ENCODE data around the gene LGR4. TPM values are rescaled to one million over a fixed set of nuclear protein-coding genes. Genes with fewer than 3 reads are reported as not detected.

LGR4 gene
- total RNA-seq, 1 donor from 2014 or later, result 51.5 TPM

- TF ChIP-seq CTCF (conservative IDR thresholded peaks at IDR 0.05), result no peak
- peaks cover 65% of the 10 kb centered on the region for H3K4me1 Mint-ChIP-seq
Measured at GRCh38 chr11:27440090-27440489, 32.5 kb downstream of the LGR4 start.

GRCh38 chr11:27438595-27438981, 34.0 kb downstream of the LGR4 start:
- H3K4me1 Mint-ChIP-seq, result peaks cover 61% of the 10 kb centered on the region
- no peak for DNase-seq (ENCODE audit: low read depth, low spot score)
- H3K4me3 Mint-ChIP-seq, result no peak overlapping the region
- peaks cover 5% of the 10 kb centered on the region for H3K36me3 Mint-ChIP-seq (ENCODE audit: low read depth)
- no peak for TF ChIP-seq CTCF (conservative IDR thresholded peaks at IDR 0.05)
- peak overlapping the region; percentile 52 for H3K27ac Mint-ChIP-seq (ENCODE audit: unreplicated experiment)
- peaks cover 2% of the 10 kb centered on the region for H3K27me3 Mint-ChIP-seq (ENCODE audit: low read depth)
- H3K9me3 Mint-ChIP-seq, result peaks cover 3% of the 10 kb centered on the region

More at GRCh38 chr11:27440090-27440489, 32.5 kb downstream of the LGR4 start:
- DNase-seq (ENCODE audit: low read depth, low spot score), result no peak
- no peak overlapping the region for H3K4me3 Mint-ChIP-seq
- H3K27ac Mint-ChIP-seq (ENCODE audit: unreplicated experiment), result no peak overlapping the region
- H3K27me3 Mint-ChIP-seq (ENCODE audit: low read depth), result peaks cover 2% of the 10 kb centered on the region
- H3K36me3 Mint-ChIP-seq (ENCODE audit: low read depth), result peaks cover 5% of the 10 kb centered on the region
- peaks cover 3% of the 10 kb centered on the region for H3K9me3 Mint-ChIP-seq

DNA sequence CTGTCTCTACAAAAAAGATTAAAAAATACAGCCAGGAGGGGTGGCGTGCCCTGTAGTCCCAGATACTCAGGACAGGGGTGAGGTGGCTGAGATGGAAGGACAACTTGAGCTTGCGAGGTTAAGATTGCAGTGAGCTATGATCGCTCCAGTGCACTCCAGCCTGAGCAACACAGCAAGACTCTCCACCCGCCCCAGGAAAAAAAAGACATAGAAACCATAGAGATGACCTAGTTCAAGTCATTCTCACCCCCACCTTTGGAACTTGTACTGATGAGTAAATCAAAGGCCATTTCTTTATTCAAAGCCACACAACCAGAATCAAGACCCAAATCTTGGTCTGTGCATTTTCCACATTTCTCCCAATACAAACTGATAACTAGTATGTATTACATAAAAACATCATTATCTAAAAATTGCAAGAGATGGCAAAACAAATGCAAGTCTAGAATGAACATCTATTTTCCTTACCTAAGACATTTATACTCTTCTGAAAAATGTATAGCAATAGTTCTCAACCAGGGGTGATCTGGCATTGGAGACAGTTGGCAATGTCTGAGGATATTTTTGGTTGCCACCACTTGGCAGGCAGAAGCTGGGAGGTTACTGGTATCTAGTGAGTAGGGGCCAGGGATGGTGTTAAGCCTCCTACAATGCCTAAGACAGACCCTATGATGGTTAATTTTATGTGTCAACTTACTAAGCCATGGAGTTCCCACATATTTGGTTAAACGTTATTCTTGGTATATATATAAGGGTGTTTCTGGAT, 34.6 kb downstream of the LGR4 start:
- H3K4me3 Mint-ChIP-seq, result no peak overlapping the region
- no peak for TF ChIP-seq CTCF (conservative IDR thresholded peaks at IDR 0.05)
- H3K4me1 Mint-ChIP-seq, result peaks cover 55% of the 10 kb centered on the region

GRCh38 chr11:27436916-27437315, 35.7 kb downstream of the LGR4 start:
- Mint-ChIP-seq H3K4me3 (no peak overlapping the region), H3K27ac (ENCODE audit: unreplicated experiment) (no peak overlapping the region), H3K9me3 (peaks cover 6% of the 10 kb centered on the region), H3K4me1 (peaks cover 44% of the 10 kb centered on the region), H3K36me3 (ENCODE audit: low read depth) (peaks cover 5% of the 10 kb centered on the region), H3K27me3 (ENCODE audit: low read depth) (peaks cover 2% of the 10 kb centered on the region)
- DNase-seq (ENCODE audit: low read depth, low spot score), result no peak
- no peak for TF ChIP-seq CTCF (conservative IDR thresholded peaks at IDR 0.05)

More for the DNA sequence above, 34.6 kb downstream of the LGR4 start:
- no peak for DNase-seq (ENCODE audit: low read depth, low spot score)
- Mint-ChIP-seq H3K27ac (ENCODE audit: unreplicated experiment) (no peak overlapping the region), H3K9me3 (peaks cover 6% of the 10 kb centered on the region), H3K36me3 (ENCODE audit: low read depth) (peaks cover 5% of the 10 kb centered on the region), H3K27me3 (ENCODE audit: low read depth) (peaks cover 2% of the 10 kb centered on the region)

DNA sequence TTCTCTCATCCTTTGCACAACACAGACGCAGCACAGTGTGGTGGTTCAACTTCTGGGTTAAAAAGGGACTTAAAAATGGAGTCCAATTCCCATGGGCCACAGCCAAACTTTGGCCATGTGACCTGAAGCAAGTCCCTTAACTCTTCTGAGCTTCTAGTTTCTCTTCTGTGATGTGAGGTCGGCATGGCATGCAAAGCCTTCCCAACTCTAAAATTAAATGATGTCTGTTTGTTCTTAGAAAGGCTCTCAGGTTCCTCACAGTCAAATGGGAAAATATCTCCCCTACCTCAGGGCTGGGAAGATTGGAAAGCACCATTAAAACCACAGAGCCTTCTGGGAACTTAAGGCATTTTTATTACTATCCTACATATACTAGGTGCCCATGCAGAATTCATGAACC, 38.8 kb downstream of the LGR4 start:
- no peaks in the 10 kb centered on the region for H3K36me3 Mint-ChIP-seq (ENCODE audit: low read depth)
- H3K9me3 Mint-ChIP-seq, result peaks cover 2% of the 10 kb centered on the region
- H3K27me3 Mint-ChIP-seq (ENCODE audit: low read depth), result no peaks in the 10 kb centered on the region
- no peak for DNase-seq (ENCODE audit: low read depth, low spot score)
- H3K27ac Mint-ChIP-seq (ENCODE audit: unreplicated experiment), result no peak overlapping the region
- H3K4me1 Mint-ChIP-seq, result peaks cover 21% of the 10 kb centered on the region
- H3K4me3 Mint-ChIP-seq, result no peak overlapping the region
- TF ChIP-seq CTCF (conservative IDR thresholded peaks at IDR 0.05), result no peak
